Measurements from ENCODE around the gene GALNT18. TPM values are rescaled to one million over a fixed set of nuclear protein-coding genes. Genes with fewer than 3 reads are reported as not detected.

GALNT18 gene
- total and polyA plus RNA-seq, 4 donors: 17.7 to 109 (median 63.7) TPM

GRCh38 chr11:11436715-11437313 is 185.0 kb downstream of the GALNT18 start:
- DNase-seq (no peak), ATAC-seq (ENCODE audit: insufficient read depth, low FRiP score) (no peak)
- Histone ChIP-seq H3K9ac (ENCODE audit: insufficient read depth in 1 of 2, low read length in 2 of 2) (no peak overlapping the region), H3K27me3 (ENCODE audit: control insufficient read depth in 3 of 3, insufficient read depth in 3 of 3, low read length in 2 of 3) (no peaks in the 10 kb centered on the region), H3K4me1 (ENCODE audit: control insufficient read depth in 5 of 5, insufficient read depth in 5 of 5, low read length in 5 of 5) (peaks cover 0 to 8% (median 3%) of the 10 kb centered on the region in 5 donors), H3K9me3 (ENCODE audit: control insufficient read depth in 4 of 4, insufficient read depth in 3 of 4, low read length in 3 of 4) (no peaks in the 10 kb centered on the region), H3K4me3 (no peak overlapping the region), H3K27ac (ENCODE audit: low read depth in 1 of 2, low read length in 1 of 2) (no peak overlapping the region), H3K36me3 (ENCODE audit: control insufficient read depth in 4 of 4, insufficient read depth in 4 of 4, low read length in 4 of 4) (peaks cover 0 to 11% (median 0%) of the 10 kb centered on the region in 4 donors)
- 79 to 89% methylated on average over 10 of the region's 10 CpGs for WGBS, 2 donors
- TF ChIP-seq, protein P1, sequence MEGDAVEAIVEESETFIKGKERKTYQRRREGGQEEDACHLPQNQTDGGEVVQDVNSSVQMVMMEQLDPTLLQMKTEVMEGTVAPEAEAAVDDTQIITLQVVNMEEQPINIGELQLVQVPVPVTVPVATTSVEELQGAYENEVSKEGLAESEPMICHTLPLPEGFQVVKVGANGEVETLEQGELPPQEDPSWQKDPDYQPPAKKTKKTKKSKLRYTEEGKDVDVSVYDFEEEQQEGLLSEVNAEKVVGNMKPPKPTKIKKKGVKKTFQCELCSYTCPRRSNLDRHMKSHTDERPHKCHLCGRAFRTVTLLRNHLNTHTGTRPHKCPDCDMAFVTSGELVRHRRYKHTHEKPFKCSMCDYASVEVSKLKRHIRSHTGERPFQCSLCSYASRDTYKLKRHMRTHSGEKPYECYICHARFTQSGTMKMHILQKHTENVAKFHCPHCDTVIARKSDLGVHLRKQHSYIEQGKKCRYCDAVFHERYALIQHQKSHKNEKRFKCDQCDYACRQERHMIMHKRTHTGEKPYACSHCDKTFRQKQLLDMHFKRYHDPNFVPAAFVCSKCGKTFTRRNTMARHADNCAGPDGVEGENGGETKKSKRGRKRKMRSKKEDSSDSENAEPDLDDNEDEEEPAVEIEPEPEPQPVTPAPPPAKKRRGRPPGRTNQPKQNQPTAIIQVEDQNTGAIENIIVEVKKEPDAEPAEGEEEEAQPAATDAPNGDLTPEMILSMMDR (IDR thresholded peaks at IDR 0.05; ENCODE audit: control extremely low read depth, extremely low read depth): no peak

GRCh38 chr11:11435635-11436034 is 186.2 kb downstream of the GALNT18 start:
- TF ChIP-seq, protein P1 (IDR thresholded peaks at IDR 0.05; ENCODE audit: control extremely low read depth, extremely low read depth): no peak
- H3K4me1 ChIP-seq (ENCODE audit: control insufficient read depth in 5 of 5, insufficient read depth in 5 of 5, low read length in 5 of 5): peaks cover 0 to 8% (median 3%) of the 10 kb centered on the region in 5 donors
- no peaks in the 10 kb centered on the region for H3K9me3 ChIP-seq (ENCODE audit: control insufficient read depth in 4 of 4, insufficient read depth in 3 of 4, low read length in 3 of 4)
- ATAC-seq (ENCODE audit: insufficient read depth, low FRiP score) (no peak), DNase-seq (peak in 2 of 3 donors; percentile 22 to 49)
- H3K9ac ChIP-seq (ENCODE audit: insufficient read depth in 1 of 2, low read length in 2 of 2): no peak overlapping the region
- WGBS, 2 donors: 75 to 84% methylated on average over 12 of the region's 12 CpGs
- no peaks in the 10 kb centered on the region for H3K27me3 ChIP-seq (ENCODE audit: control insufficient read depth in 3 of 3, insufficient read depth in 3 of 3, low read length in 2 of 3)
- H3K27ac ChIP-seq (ENCODE audit: low read depth in 1 of 2, low read length in 1 of 2): no peak overlapping the region
- H3K4me3 ChIP-seq: no peak overlapping the region
- H3K36me3 ChIP-seq (ENCODE audit: control insufficient read depth in 4 of 4, insufficient read depth in 4 of 4, low read length in 4 of 4): peaks cover 0 to 13% (median 0%) of the 10 kb centered on the region in 4 donors

GRCh38 chr11:11433960-11434359 is 187.8 kb downstream of the GALNT18 start:
- TF ChIP-seq, protein P1 (IDR thresholded peaks at IDR 0.05; ENCODE audit: control extremely low read depth, extremely low read depth): no peak
- no peak for ATAC-seq (ENCODE audit: insufficient read depth, low FRiP score)
- no peak overlapping the region for H3K4me3 ChIP-seq
- 86 to 94% methylated on average over 2 of the region's 2 CpGs for WGBS, 2 donors
- H3K27me3 ChIP-seq (ENCODE audit: control insufficient read depth in 3 of 3, insufficient read depth in 3 of 3, low read length in 2 of 3): no peaks in the 10 kb centered on the region
- H3K4me1 ChIP-seq (ENCODE audit: control insufficient read depth in 5 of 5, insufficient read depth in 5 of 5, low read length in 5 of 5): peaks cover 0 to 6% (median 3%) of the 10 kb centered on the region in 5 donors
- H3K36me3 ChIP-seq (ENCODE audit: control insufficient read depth in 4 of 4, insufficient read depth in 4 of 4, low read length in 4 of 4): peaks cover 0 to 12% (median 0%) of the 10 kb centered on the region in 4 donors
- H3K9ac ChIP-seq (ENCODE audit: insufficient read depth in 1 of 2, low read length in 2 of 2): no peak overlapping the region
- DNase-seq: peak in 1 of 3 donors; percentile 50
- no peak overlapping the region for H3K27ac ChIP-seq (ENCODE audit: low read depth in 1 of 2, low read length in 1 of 2)
- H3K9me3 ChIP-seq (ENCODE audit: control insufficient read depth in 4 of 4, insufficient read depth in 3 of 4, low read length in 3 of 4): no peaks in the 10 kb centered on the region
